CD8-positive, alpha-beta memory T cell (primary cell): ENCODE results near the gene MBD5. TPM values are rescaled to one million over a fixed set of nuclear protein-coding genes. Genes with fewer than 3 reads are reported as not detected.

ENCODE experiments used
- CTCF ChIA-PET: fragments of 350-600 bp; sonication (Branson Sonifier 250); formaldehyde crosslinking; loops from one replicate; lab custom pipeline; 2021; ENCODE audit warnings: antibody characterized with exemption; lab: Charles Lee
- POLR2A ChIA-PET: fragments of 350-600 bp; sonication (Branson Sonifier 250); formaldehyde crosslinking; loops from one replicate; lab custom pipeline; 2021; ENCODE audit warnings: antibody characterized with exemption; lab: Charles Lee
- DNase-seq, 5 donors: peaks; one replicate each; pipeline versions ENCODE4 v3.0.0 to v3.0.0-alpha.2; 2020 to 2022; ENCODE audit warnings: mixed read lengths in 1 of 5
- H3K27ac ChIP-seq: one replicate; pipeline ENCODE4 v1.7.0; 2013; ENCODE audit warnings: low read depth, mild to moderate bottlenecking, low read length, moderate library complexity
- H3K27me3 ChIP-seq: 2 replicates; pipeline ENCODE4 v1.7.0; 2013; ENCODE audit warnings: low read length, mild to moderate bottlenecking; ENCODE audit not compliant: insufficient read depth, poor library complexity, severe bottlenecking
- H3K36me3 ChIP-seq: 2 replicates; pipeline ENCODE4 v1.7.0; 2013; ENCODE audit warnings: mild to moderate bottlenecking, low read length, moderate library complexity; ENCODE audit not compliant: insufficient read depth
- H3K4me1 ChIP-seq: 2 replicates; pipeline ENCODE4 v1.7.0; 2013; ENCODE audit warnings: mild to moderate bottlenecking, low read length, moderate library complexity; ENCODE audit not compliant: insufficient read depth
- H3K4me3 ChIP-seq: 2 replicates; pipeline ENCODE4 v1.7.0; 2013; ENCODE audit warnings: mild to moderate bottlenecking, low read length
- H3K9me3 ChIP-seq: 2 replicates; pipeline ENCODE4 v1.7.0; 2013; ENCODE audit warnings: mild to moderate bottlenecking, low read length
- H3K27ac Mint-ChIP-seq, 8 donors: one replicate each; pipeline ENCODE4 v1.8.0; 2020 to 2021; ENCODE audit warnings: mixed read lengths in 8 of 8, mild to moderate bottlenecking in 6 of 8, inconsistent platforms in 3 of 8, moderate library complexity in 3 of 8
- H3K27me3 Mint-ChIP-seq, 2 donors: one replicate each; pipeline ENCODE4 v1.8.0; 2020 to 2021; ENCODE audit warnings: mixed read lengths in 2 of 2, mild to moderate bottlenecking in 1 of 2, moderate library complexity in 1 of 2
- H3K36me3 Mint-ChIP-seq, 3 donors: one replicate each; pipeline ENCODE4 v1.8.0; 2020 to 2021; ENCODE audit warnings: mixed read lengths in 3 of 3, inconsistent platforms in 1 of 3, mild to moderate bottlenecking in 1 of 3
- H3K4me1 Mint-ChIP-seq, 3 donors: one replicate each; pipeline ENCODE4 v1.8.0; 2020 to 2021; ENCODE audit warnings: mixed read lengths in 3 of 3, inconsistent platforms in 1 of 3, mild to moderate bottlenecking in 1 of 3
- H3K4me3 Mint-ChIP-seq, 7 donors: one replicate each; pipeline ENCODE4 v1.8.0; 2020 to 2021; ENCODE audit warnings: mixed read lengths in 7 of 7, mild to moderate bottlenecking in 6 of 7, moderate library complexity in 4 of 7, inconsistent platforms in 2 of 7
- H3K9me3 Mint-ChIP-seq, 5 donors: one replicate each; pipeline ENCODE4 v1.8.0; 2020 to 2022; ENCODE audit warnings: mixed read lengths in 5 of 5, mild to moderate bottlenecking in 3 of 5, moderate library complexity in 2 of 5, inconsistent platforms in 1 of 5
- polyA plus RNA-seq: library from polyadenylated mRNA; unstranded; fragments of 300-500 nt; fragmentation: Illumina TruSeq; gene quantifications from one replicate; pipeline ENCODE4 v1.2.3, GENCODE V29; 2021
- total RNA-seq, 2 experiments: library from RNA; stranded (reverse); gene quantifications; one replicate each; pipeline ENCODE4 v1.2.3, GENCODE V29; 2021

The MBD5 gene
- total and polyA plus RNA-seq, 3 experiments from 2014 or later: 15.2 to 18.3 (median 16.9) TPM

DNA sequence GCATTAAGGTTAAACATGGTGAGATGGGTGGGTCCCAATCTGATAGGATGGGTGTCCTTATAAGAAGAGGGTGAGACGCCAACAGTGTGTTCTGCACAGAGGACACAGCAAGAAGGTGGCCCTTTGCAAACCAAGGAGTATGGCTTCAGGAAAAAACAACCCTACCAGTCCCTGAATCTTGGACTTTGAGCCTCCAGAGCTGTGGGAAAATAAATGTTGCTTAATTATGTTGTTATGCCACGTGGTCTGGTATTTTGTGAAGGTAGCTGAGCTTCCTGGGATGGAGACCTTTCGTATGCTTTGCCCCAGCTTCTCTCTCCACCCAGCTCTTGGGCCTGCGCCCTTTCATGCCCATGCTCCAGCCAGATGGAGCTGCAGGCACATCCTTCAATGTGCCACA lies 509.5 kb downstream of the MBD5 start:
- CTCF ChIA-PET: interaction anchor here (0.9 kb wide), 1 partner anchor 21 kb away, joined by 4 read pairs; no protein-coding TSS in a partner anchor
- H3K36me3 ChIP-seq: no peaks in the 10 kb centered on the region
- peaks cover 0 to 4% (median 2%) of the 10 kb centered on the region in 3 donors for H3K36me3 Mint-ChIP-seq
- H3K27ac Mint-ChIP-seq: peak overlapping the region in 2 of 8 donors; percentile 35 to 94
- H3K27ac ChIP-seq: no peak overlapping the region
- no peak overlapping the region for H3K4me3 ChIP-seq
- DNase-seq: no peak
- H3K4me1 Mint-ChIP-seq: peaks cover 49 to 61% (median 57%) of the 10 kb centered on the region in 3 donors
- POLR2A ChIA-PET: no interaction called here
- no peaks in the 10 kb centered on the region for H3K9me3 Mint-ChIP-seq
- no peaks in the 10 kb centered on the region for H3K27me3 ChIP-seq
- H3K27me3 Mint-ChIP-seq: peaks cover 0 to 3% of the 10 kb centered on the region in 2 donors
- no peaks in the 10 kb centered on the region for H3K9me3 ChIP-seq
- peak overlapping the region in 1 of 7 donors; percentile 3 for H3K4me3 Mint-ChIP-seq
- peaks cover 43% of the 10 kb centered on the region for H3K4me1 ChIP-seq

DNA sequence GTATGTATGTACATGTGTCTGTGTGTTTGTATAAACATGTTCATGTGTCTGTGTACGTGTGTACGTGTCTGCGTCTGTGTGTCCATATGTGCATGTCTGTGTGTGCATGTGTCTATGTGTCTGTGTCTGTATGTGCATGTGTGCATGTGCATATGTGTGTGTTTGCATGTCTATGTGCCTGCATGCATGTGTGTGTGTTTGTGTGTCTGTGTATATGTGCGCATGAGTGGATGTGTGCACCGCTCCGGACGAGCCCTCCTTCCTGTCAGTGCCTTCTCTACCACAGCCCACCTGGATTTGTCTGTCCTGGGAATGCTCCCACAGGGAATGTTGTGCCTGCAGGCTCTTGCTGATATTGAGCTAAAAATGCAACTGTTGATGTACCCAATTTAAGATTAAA lies 510.3 kb downstream of the MBD5 start:
- H3K4me3 ChIP-seq: no peak overlapping the region

DNA sequence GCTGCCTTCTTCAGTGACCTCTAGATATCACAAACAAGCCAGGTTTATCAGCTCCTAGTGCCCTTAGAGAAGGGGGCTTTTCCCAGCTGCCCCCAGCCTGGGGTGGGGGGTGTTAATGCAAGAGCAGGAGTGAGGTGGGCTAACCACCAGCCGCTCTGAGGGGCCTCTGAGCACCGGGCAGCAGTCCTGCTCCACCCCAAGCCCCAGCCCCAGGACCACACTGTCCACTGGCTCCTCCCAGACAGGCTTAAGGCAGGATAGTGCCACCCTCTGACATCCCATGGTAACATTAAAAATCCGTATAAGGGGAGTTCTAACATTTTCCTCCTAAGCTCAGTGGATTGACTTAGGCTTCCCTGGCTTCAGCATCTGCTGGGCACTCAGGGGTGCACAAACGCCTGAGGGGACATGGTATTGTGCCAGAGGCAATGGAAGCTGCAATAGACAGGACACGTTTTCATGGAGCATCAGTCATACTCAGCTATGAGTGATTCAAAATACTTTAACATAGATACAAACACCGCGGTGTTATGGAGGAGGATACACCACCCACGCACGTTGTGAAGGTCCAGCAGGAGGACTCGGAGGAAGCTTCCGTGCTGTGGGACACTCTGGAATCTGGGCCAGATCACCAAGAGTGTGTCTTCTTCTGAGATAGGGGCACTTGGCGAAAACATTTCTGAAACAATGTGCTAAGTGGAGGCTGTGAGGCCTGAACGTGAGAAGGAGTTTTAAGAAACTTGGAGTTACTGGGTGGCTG lies 511.0 kb downstream of the MBD5 start:
- Mint-ChIP-seq H3K4me3 (no peak overlapping the region), H3K36me3 (peaks cover 0 to 4% (median 0%) of the 10 kb centered on the region in 3 donors), H3K27me3 (no peaks in the 10 kb centered on the region), H3K9me3 (no peaks in the 10 kb centered on the region), H3K27ac (no peak overlapping the region), H3K4me1 (peaks cover 34 to 46% (median 43%) of the 10 kb centered on the region in 3 donors)
- H3K27me3 ChIP-seq: no peaks in the 10 kb centered on the region
- POLR2A ChIA-PET: no interaction called here
- CTCF ChIA-PET: no interaction called here
- H3K4me1 ChIP-seq: peaks cover 28% of the 10 kb centered on the region
- no peaks in the 10 kb centered on the region for H3K9me3 ChIP-seq
- H3K36me3 ChIP-seq: no peaks in the 10 kb centered on the region
- H3K4me3 ChIP-seq: no peak overlapping the region
- H3K27ac ChIP-seq: no peak overlapping the region
- no peak for DNase-seq

More for the DNA sequence above, 510.3 kb downstream of the MBD5 start:
- peak overlapping the region in 1 of 8 donors; percentile 80 for H3K27ac Mint-ChIP-seq
- Histone ChIP-seq H3K36me3 (no peaks in the 10 kb centered on the region), H3K9me3 (no peaks in the 10 kb centered on the region), H3K27me3 (no peaks in the 10 kb centered on the region), H3K27ac (no peak overlapping the region), H3K4me1 (peaks cover 34% of the 10 kb centered on the region)
- H3K9me3 Mint-ChIP-seq: no peaks in the 10 kb centered on the region
- H3K4me3 Mint-ChIP-seq: no peak overlapping the region
- ChIA-PET CTCF (interaction anchor here (0.9 kb wide), 1 partner anchor 22 kb away, joined by 4 read pairs; no protein-coding TSS in a partner anchor), POLR2A (no interaction called here)
- peaks cover 0 to 3% of the 10 kb centered on the region in 2 donors for H3K27me3 Mint-ChIP-seq
- H3K4me1 Mint-ChIP-seq: peaks cover 40 to 53% (median 49%) of the 10 kb centered on the region in 3 donors
- peaks cover 0 to 4% (median 0%) of the 10 kb centered on the region in 3 donors for H3K36me3 Mint-ChIP-seq
- no peak for DNase-seq

DNA sequence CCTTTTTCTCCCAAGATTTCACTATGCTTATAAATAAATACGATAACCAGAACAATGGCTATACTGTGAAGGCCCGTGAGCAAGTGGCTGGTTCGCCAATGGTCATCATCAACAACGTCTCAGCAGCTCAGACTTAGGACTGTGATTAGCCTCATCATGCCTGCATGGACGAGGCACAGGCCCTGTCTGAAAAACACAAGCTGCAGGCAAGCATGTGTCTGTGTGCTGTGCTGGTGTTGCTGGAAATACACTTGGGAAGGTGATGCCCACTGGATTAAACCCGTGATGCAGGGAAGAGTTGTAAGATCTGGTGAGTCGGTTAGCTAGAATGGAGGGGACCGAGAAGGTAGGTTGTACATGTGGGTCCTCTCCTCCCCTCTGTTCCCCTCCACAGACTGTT lies 512.1 kb downstream of the MBD5 start:
- no peaks in the 10 kb centered on the region for H3K9me3 ChIP-seq
- no peaks in the 10 kb centered on the region for H3K9me3 Mint-ChIP-seq
- no peak overlapping the region for H3K4me3 Mint-ChIP-seq
- H3K4me1 Mint-ChIP-seq: peaks cover 22 to 35% (median 31%) of the 10 kb centered on the region in 3 donors
- H3K4me3 ChIP-seq: no peak overlapping the region
- H3K27me3 Mint-ChIP-seq: no peaks in the 10 kb centered on the region
- peak overlapping the region in 1 of 8 donors; percentile 38 for H3K27ac Mint-ChIP-seq
- H3K36me3 Mint-ChIP-seq: peaks cover 0 to 4% (median 0%) of the 10 kb centered on the region in 3 donors
- ChIA-PET CTCF (interaction anchor here (1.0 kb wide), 1 partner anchor 9 kb away, joined by 5 read pairs; no protein-coding TSS in a partner anchor), POLR2A (no interaction called here)
- no peaks in the 10 kb centered on the region for H3K36me3 ChIP-seq
- H3K4me1 ChIP-seq: peaks cover 16% of the 10 kb centered on the region
- no peak overlapping the region for H3K27ac ChIP-seq
- DNase-seq: no peak
- no peaks in the 10 kb centered on the region for H3K27me3 ChIP-seq

DNA sequence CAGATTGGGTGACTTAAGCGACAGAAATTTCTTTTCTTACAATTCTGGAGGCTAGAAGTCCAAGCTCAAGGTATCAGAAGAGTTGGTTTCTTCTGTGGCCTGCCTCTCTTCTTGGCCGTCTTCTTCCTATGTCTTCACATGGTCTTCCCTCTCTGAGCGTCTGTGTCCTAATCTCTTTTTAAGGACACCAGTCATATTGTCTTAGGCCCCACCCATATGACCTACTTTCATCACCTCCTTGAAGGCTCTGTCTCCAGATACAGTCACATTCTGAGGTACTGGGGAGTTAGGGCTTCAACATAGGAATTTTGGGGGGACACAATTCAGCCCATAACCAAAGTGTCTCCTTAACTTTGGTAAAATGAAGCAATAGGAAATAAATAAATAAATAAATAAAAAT lies 512.8 kb downstream of the MBD5 start:
- Histone ChIP-seq H3K4me3 (no peak overlapping the region), H3K4me1 (peaks cover 16% of the 10 kb centered on the region), H3K27me3 (no peaks in the 10 kb centered on the region), H3K36me3 (no peaks in the 10 kb centered on the region), H3K9me3 (no peaks in the 10 kb centered on the region), H3K27ac (no peak overlapping the region)
- ChIA-PET CTCF (interaction anchor here (1.0 kb wide), 1 partner anchor 9 kb away, joined by 5 read pairs; no protein-coding TSS in a partner anchor), POLR2A (no interaction called here)
- no peak overlapping the region for H3K4me3 Mint-ChIP-seq
- no peak for DNase-seq
- H3K9me3 Mint-ChIP-seq: no peaks in the 10 kb centered on the region
- H3K36me3 Mint-ChIP-seq: peaks cover 0 to 4% (median 0%) of the 10 kb centered on the region in 3 donors
- H3K4me1 Mint-ChIP-seq: peaks cover 16 to 28% (median 25%) of the 10 kb centered on the region in 3 donors
- peak overlapping the region in 2 of 8 donors; percentile 60 to 66 for H3K27ac Mint-ChIP-seq
- H3K27me3 Mint-ChIP-seq: no peaks in the 10 kb centered on the region

DNA sequence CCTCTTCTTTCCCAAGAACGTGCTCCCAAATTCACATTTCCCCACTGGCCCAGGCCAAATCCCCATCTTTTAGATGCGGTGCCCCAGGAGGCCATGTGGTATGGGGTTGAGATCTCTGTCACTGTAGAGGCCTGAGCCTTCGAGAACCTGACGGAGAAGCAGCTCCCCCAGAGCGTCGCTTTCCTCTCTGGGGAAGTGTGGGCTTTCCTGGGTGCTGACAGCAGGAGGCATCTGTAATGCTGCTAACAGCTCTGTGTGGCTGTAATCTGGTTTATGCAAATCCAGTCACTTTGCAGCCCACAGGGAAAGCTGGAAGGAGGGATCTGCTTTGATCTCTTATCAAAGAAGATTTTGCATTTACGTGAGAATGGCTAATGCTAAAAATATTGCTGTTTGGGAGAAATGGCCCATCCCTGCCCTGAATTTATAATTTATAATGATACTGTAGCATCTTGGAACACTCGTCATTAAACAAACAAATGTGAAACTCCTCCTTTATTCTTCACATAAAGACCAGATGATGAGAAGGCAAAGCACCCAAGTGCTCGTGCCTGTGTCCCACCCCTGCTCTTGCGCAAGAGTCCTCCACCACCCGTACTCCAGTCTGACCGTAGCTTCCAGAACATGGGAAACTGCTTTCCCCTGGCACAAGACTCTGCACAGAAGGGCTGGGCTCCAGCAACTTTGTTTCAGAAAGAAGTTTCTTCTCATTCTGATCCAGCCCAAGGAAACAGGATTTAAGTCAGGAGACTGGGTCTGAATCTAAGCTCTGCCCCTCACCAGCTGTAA lies 513.7 kb downstream of the MBD5 start:
- DNase-seq: no peak
- CTCF ChIA-PET: no interaction called here
- no peaks in the 10 kb centered on the region for H3K9me3 ChIP-seq
- no peak overlapping the region for H3K27ac ChIP-seq
- Mint-ChIP-seq H3K4me3 (no peak overlapping the region), H3K36me3 (peaks cover 0 to 4% (median 0%) of the 10 kb centered on the region in 3 donors), H3K27me3 (no peaks in the 10 kb centered on the region), H3K27ac (peak overlapping the region in 2 of 8 donors; percentile 42 to 77), H3K9me3 (no peaks in the 10 kb centered on the region), H3K4me1 (peaks cover 8 to 24% (median 20%) of the 10 kb centered on the region in 3 donors)
- POLR2A ChIA-PET: no interaction called here
- H3K4me3 ChIP-seq: no peak overlapping the region
- no peaks in the 10 kb centered on the region for H3K36me3 ChIP-seq
- no peaks in the 10 kb centered on the region for H3K27me3 ChIP-seq
- H3K4me1 ChIP-seq: peaks cover 14% of the 10 kb centered on the region

DNA sequence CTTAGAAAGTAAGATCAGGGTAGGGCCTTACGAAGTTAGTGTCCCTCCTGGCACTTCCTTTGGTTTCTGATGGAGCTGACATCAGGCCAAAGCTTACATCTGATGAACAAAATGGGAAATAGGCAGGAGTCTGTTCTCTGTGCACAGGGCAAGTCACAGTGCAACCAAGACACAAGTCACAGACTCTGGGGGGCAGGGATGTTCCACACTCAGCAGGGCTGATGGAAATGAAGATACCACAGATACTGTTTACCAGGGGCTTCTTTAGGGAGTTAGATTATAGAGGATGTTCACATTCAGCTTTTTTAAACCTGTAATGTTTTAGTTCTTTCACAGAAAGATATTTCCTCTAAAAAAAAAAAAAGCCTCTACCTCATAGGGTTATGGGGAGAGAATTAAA lies 517.5 kb downstream of the MBD5 start:
- Mint-ChIP-seq H3K9me3 (peaks cover 0 to 1% (median 0%) of the 10 kb centered on the region in 5 donors), H3K4me1 (peaks cover 11 to 22% (median 21%) of the 10 kb centered on the region in 3 donors), H3K27ac (peak overlapping the region in 1 of 8 donors; percentile 43), H3K4me3 (peak overlapping the region in 1 of 7 donors; percentile 45), H3K27me3 (no peaks in the 10 kb centered on the region), H3K36me3 (no peaks in the 10 kb centered on the region)
- POLR2A ChIA-PET: no interaction called here
- Histone ChIP-seq H3K27me3 (no peaks in the 10 kb centered on the region), H3K27ac (no peak overlapping the region), H3K36me3 (no peaks in the 10 kb centered on the region), H3K9me3 (no peaks in the 10 kb centered on the region), H3K4me1 (peaks cover 30% of the 10 kb centered on the region), H3K4me3 (no peak overlapping the region)
- DNase-seq: no peak
- CTCF ChIA-PET: interaction anchor here (1.4 kb wide), 1 partner anchor 15 kb away, joined by 7 read pairs; no protein-coding TSS in a partner anchor
